Measurements from ENCODE around the gene NTMT1.
A peak's percentile ranks its signal among the peaks of the same experiment; 100 is the strongest.

NTMT1 gene

DNA sequence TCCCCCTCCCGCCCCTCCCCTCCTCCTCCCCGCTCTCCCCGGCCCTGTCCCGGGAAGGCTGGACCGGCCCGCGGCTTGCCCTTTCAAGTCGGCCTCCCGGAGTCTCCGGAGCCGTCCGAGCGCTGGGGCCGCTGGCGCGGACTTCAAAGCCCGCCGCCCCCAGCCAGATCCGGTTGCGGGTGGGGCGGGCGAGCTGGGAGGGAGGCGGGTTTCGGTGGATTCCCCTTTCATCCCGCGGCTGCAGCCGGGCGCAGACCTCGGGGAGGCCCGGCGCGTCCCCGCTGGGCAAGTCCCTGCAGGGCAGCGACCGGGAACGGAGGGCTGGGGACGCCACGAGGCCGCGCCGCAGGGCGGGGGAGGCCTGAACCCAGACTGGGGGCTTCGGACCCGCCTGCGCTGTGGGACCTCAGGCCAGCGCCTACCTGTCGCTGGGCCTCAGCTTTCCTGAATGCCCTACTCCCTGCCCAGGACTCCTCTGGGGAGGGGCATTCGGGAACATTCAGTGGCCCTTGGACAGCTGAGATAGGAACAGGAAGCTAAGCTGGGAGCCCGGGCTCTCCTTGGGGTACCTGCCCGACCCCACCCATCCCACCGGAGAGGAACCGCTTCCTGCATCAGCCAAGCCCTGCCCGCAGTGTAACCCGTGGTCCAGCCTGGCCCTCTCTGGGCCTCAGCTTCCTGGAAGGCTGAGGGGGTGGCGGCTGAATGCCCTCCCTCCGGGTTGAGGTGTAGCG, 28.4 kb upstream of the NTMT1 start:
- DNase-seq = no peak

- no peak for DNase-seq
Observed at GRCh38 chr9:129598089-129598596, 27.8 kb upstream of the NTMT1 start.

GRCh38 chr9:129601082-129601674, 24.8 kb upstream of the NTMT1 start:
- DNase-seq = no peak

- no peak for DNase-seq
Observed at GRCh38 chr9:129602598-129603415, 23.2 kb upstream of the NTMT1 start.

DNA sequence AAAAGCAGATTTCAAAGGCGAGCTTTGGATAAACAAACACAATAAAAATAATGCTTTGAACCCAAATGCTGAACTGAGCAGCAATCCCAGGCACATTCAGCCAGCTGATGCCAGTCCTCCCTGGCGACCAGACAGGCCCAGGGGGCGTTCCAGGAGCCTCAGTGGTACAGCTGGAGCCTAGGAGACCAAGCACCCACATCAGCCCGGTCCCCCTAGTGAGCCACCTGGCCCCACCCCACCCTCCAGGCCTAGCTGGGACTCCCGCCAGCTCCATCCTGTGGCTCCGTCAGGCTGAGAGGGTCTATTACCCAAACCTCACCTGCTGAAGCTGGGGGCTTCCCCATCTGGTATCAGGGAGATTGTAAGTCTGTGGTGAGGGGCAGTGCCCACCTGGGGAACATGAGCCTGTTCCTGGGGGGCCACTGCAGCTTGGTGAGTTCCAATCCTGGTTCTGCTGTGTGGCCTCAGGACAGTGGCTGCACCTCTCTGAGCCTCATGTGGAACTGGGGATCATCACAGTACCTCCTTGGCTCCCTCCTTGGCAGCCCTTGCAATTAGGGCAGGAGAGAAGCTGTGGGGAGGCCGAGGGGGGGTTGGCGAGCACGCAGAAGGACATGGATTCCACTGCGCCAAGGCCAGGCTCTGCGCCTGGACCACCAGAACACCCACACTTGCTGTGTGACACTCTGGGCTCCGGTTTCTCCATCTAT, 21.8 kb upstream of the NTMT1 start:
- DNase-seq = no peak

DNA sequence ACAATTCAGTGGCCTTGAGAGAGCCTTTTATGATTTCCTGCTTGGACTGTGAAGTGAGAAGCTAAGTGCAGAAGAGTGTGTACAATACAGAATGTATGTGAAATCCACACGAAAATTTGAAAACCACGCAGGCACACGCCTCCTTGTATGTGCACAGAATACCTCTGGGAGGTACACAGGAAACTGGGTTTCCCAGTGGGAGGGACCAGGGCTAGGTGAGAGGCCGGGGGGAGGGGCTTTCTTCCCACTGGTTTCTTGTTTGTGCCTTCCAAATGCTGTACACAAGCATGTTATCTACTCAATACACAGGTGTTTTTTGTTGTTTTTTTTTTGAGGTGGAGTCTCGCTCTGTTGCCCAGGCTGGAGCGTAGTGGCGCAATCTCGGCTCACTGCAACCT, 21.2 kb upstream of the NTMT1 start:
- DNase-seq = no peak

GRCh38 chr9:129606161-129607026, 19.6 kb upstream of the NTMT1 start:
- no peak for DNase-seq

DNA sequence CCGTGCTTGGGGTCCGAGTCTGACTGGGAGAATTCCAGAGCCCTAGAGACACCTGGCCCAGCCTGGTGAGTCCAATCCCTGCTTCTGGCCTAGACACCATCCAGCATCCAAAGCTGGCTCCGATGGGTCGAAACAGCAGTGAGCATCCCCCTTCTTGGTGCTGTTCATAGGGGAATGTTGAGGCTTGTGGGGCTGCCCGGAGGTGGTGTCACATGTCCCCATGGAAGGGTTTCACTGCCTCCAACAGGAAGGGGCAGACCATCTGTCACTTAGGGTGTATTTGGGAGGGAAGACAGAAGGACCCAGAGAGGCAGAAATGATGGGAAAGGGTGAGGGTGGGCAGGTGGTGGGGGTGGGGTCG, 19.0 kb upstream of the NTMT1 start:
- no peak for DNase-seq

DNA sequence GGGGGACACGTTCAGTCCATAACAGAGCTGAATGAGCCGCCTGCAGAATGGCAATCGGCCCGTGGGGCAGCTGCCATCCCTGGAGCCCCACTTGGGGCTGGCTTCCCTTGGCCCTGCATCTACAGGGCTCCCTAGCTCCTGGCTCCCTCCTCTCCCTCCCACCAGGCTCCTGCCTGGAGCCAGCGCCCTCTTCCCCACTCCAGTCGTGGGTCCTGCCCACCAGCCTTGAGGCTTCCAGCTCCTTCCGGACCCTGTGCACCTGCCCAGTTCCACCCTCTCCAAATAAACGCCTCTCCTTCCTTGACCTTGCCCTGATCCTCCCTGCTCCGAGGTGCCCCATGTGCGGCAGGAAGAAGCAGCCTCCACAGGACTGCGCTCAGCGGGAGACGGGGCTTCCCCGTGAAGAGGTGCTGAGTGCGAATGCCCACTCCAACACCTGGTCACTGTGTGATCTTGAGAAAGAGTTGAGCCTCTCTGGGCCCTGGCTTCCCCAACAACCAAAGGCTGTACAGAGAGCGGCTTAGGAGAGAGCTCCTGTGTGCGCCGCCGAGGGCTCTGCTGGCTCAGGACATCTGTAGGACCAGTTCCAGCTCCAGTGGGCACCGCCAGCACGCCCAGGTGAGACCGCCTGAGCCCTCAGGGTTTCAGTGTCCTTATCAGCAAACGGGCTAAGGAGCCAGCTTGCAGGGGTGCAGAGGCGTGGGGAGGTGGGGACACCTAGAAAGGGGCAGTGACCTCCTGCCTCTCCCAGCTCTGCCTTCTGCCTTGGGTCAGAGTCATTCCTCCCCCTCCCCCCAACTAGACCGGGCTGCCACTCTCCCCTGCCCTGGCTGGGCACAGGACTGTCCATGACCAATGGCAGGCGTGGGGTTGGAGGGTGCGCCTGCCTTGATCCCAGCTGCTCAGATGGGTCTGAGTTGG, 17.1 kb upstream of the NTMT1 start:
- DNase-seq = no peak

GRCh38 chr9:129609486-129610212, 16.3 kb upstream of the NTMT1 start:
- no peak for DNase-seq

DNA sequence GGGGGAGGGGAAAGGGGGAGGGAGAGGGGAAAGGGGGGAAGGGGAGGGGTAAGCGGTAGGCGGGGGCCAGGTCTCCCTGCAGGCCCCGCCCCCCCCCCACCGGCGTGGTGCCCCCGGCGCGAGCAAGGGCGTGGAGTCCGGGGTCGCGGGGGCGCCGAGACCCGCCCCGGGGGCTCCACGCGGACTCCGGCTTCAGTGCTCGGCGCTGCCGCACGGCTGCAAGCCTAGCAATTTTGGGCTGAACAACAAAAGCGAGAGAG, 15.8 kb upstream of the NTMT1 start:
- no peak for DNase-seq

DNA sequence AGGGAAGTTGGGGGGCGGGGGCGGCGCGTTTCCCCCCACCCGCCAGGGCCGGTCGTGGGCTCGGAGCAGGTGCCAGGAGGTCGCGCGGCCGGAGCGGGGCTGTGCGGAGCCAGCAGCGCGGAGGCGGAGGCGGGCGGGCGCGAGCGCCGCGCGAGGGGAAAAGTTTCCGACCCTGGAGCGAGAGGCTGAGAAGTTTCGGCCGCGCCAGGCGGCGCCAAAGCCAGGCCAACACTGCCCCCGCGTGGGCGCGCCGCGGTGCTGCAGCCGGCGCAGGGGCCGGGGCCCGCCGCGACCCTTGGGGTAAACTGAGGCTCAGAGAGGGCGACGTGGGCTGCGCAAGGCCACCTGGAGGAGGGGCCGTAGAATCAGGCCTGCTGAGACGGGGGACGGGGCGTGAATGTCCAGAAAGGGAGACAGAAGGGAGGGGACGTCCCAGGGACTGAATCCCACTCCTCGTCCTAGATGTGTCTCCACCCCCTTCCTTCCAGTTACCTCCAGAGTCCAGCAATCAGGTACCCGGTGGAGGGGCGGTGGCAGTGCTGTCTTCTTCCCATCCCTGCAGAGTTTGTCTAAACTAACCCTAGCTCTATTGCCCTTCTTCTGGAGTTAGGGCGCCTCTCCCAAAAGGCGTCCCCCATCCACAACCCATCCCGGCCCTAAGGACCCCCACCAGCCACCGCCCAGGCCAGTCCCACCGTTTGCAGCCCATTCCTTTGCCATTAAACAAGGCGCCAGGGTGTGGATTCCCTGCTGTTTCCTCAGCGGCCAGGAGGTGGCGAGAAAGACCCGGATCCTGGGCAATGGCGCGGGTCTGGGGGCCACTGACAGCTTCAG, 15.3 kb upstream of the NTMT1 start:
- peak; percentile 50 for DNase-seq

DNA sequence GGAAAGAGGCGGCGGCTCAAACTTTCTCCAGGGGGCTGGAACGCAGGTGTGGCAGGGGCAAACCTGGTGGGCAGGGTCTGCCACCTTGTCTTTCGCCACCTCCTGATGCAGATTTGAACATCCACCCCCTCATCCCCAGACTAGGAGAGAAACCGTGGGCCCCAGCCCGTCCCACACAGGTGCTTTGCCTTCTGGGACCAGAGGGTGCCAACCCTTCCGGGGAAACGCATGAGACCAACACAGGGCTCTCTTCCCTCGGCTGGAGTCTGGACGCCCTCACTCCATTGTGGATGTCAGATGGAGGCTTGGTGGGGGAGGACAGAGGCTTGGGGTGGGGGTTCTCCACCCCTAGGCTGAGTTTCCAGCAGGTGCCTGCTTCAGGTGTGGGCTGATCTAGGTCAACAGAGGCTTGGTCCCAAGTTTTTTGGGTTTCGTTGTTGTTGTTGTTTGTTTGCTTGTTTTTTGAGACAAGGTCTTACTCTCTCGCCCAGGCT, 14.6 kb upstream of the NTMT1 start:
- DNase-seq = no peak

- DNase-seq = no peak
Observed at GRCh38 chr9:129612123-129612522, 13.8 kb upstream of the NTMT1 start.

DNA sequence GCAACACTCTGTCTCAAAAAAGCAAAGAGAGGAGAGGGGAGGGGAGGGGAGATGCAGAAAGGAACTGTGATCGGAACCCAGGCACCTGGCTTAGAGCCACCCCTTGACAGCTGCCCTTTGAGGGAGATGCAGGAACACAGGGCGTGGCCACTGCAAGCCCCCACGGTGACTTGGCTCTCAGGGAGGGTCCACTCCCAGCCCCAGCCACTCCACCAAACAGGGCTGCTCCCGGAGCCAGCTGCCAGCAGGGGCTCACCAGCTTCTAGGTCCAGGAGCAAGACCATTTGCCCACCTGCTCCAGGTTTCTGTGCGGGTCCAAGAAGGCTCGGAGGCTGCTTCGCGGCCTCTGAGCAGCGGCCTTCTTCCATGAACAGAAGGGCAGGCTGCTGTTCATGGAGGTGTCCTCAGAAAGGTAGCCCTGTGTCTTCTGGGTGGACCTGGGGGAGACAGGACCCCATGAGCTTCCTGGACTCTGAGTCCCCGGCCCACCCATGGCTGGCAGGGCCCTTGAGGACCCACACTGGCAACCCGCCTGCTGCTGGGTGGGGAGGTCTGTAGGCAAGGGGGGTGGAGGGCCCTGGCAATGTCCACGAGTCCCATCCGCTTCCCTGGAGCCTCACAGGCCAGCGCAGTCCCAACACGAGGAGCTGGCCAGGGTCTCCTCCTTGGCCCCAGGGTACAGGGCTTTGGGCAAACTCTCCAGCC, 13.0 kb upstream of the NTMT1 start:
- no peak for DNase-seq

DNA sequence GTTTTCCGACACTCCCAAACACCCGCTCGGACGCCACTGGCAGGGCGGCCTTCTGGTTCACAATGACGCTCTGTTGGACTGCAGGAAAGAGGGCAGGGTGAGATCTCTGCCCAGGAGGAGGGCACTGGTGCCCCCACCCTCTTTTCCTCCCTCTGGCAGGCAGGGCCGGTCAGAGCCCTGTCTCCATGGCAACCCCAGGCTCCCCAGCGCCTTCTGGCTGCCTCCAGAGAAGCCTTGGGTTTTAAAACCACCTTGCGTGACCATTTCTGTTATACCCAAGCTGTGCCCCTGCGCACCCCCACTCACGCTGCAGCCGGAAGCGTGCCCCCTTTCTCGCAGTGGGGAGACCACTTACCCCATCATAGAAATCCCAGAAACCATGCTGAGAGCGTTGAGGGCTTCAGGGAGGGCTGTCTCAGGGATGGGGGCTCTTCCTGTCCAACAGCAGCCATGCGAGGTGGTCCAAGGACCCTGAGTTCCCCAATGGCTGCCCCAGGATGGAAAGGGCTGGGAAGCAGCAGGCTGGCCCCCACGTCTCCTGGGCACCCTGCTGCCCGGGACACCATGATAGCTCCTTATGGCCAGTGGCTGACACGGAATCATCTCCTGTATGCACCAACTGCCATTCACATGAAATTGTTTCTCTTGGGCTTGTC, 12.3 kb upstream of the NTMT1 start:
- peak; percentile 93 for DNase-seq

GRCh38 chr9:129614932-129615331, 11.0 kb upstream of the NTMT1 start:
- no peak for DNase-seq

Measured in midbrain (tissue), 1 donor.